ENCODE measurements around the gene LTBP3. TPM values are rescaled to one million over a fixed set of nuclear protein-coding genes. Genes with fewer than 3 reads are reported as not detected.
"Not testable (repeated sequence)": the region's sequence is repeated elsewhere in the genome, so short reads cannot be mapped to it uniquely, and the experiment has no call there.

Gene LTBP3
- total and polyA plus RNA-seq, 8 donors, result 44.7 to 151 (median 68.6) TPM

DNA sequence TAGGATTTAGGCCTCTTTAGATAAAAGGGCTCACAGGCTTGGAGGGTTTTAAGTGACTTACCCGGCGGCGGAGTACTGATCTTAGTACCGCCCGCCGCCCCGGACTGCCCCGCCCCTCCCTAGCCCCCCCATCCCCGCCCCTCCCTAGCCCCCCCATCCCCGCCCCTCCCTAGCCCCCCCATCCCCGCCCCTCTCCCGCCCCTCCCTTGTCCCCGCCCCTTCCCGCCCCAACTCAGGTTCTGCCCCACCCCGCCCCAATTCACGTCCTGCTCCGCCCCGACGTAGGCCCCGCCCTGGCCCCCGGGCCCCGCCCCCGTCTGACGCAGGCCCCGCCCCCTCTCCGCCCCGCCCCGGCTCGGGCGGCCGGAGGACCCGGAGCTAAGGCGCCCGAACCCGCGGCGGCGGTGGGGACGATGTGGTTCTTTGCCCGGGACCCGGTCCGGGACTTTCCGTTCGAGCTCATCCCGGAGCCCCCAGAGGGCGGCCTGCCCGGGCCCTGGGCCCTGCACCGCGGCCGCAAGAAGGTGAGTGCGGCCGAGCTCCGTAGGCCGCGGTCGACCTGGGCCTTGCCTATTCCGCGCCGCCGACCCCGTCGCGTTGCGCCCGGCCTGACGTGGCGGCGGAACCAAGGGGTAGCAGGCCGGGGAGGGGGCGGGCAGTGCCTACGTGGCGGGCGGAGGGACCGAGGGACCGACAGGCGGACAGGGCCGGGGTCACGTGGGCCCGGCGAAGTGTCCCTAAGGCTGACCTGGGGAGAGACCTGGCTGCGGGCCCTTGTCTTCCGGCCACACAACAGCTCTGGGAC, 33.2 kb downstream of the LTBP3 start, which contains the start of gene SCYL1:
TSS of gene SCYL1 (plus strand) at position 343 of the 805 bp plus-strand sequence. CDS start at position 414, 71 bp downstream.
- TF ChIP-seq, protein P1, sequence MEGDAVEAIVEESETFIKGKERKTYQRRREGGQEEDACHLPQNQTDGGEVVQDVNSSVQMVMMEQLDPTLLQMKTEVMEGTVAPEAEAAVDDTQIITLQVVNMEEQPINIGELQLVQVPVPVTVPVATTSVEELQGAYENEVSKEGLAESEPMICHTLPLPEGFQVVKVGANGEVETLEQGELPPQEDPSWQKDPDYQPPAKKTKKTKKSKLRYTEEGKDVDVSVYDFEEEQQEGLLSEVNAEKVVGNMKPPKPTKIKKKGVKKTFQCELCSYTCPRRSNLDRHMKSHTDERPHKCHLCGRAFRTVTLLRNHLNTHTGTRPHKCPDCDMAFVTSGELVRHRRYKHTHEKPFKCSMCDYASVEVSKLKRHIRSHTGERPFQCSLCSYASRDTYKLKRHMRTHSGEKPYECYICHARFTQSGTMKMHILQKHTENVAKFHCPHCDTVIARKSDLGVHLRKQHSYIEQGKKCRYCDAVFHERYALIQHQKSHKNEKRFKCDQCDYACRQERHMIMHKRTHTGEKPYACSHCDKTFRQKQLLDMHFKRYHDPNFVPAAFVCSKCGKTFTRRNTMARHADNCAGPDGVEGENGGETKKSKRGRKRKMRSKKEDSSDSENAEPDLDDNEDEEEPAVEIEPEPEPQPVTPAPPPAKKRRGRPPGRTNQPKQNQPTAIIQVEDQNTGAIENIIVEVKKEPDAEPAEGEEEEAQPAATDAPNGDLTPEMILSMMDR (IDR thresholded peaks at IDR 0.05), result no peak
- H3K9me3 ChIP-seq, result no peaks in the 10 kb centered on the region
- intact Hi-C loops (cut with DNase I), result no loop called here
- peak within 1 kb of the TSS; percentile 84 to 100 (median 100) for H3K4me3 ChIP-seq
- no peaks in the 10 kb centered on the region for H3K27me3 ChIP-seq
- 0 to 1% methylated on average over 44 to 75 of the region's 82 CpGs for WGBS, 2 donors
- FAIRE-seq, result no peak
- peak within 1 kb of the TSS; percentile 53 to 82 (median 60) for H3K27ac ChIP-seq
- peak; percentile 93 to 97 (median 96) for ATAC-seq
- H3K4me1 ChIP-seq, result peaks cover 0 to 11% (median 5%) of the 10 kb centered on the region in 3 donors
- H3K36me3 ChIP-seq, result no peaks in the 10 kb centered on the region
- DNase-seq, result peak; percentile 69 to 95 (median 86)

DNA sequence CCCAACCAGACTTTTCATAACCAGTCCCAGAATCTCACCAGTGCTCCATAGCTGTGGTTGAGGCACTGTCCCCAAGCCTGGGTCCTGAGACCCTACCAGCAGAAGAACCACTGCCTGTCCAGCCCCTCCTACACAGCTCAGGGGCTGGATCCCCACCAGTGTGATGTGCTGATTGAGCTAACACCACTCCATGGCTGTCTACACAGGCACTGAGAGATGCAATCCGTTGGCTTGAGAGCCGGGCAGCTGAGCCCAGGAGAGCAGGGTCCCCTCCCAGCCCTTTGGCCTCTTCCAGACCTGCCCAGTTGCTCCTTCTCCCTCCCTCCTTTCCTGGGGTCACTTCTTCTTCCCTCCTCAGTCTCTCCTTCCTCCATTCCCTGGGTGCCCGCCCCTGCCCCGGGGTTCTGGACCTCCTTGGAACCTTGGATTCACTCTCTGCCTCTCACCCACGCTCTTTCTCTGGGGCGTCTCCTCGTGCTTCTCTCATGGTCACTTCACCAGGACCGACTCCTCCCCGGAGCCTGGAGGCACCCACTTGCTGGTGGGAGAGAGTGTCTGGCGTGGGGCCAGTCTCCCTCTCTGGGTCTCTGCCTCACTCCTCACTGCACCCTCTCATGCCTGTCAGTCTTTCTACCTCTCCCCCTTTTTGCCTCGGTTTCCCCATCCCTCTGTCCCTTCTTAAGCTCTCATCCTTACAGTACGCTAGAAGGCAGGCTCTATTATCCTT, 34.0 kb downstream of the LTBP3 start:
- H3K4me1 ChIP-seq, result peaks cover 0 to 11% (median 5%) of the 10 kb centered on the region in 3 donors
- H3K27ac ChIP-seq, result no peak overlapping the region
- FAIRE-seq (no peak), ATAC-seq (peak; percentile 1 to 26 (median 9)), DNase-seq (peak in 5 of 6 donors; percentile 51 to 84 (median 71))
- H3K27me3 ChIP-seq, result no peaks in the 10 kb centered on the region
- 39 to 41% methylated on average over 12 of the region's 12 CpGs for WGBS, 2 donors
- H3K9me3 ChIP-seq, result no peaks in the 10 kb centered on the region
- no peaks in the 10 kb centered on the region for H3K36me3 ChIP-seq
- intact Hi-C loops (cut with DNase I), result no loop called here
- TF ChIP-seq, protein P1 (IDR thresholded peaks at IDR 0.05), result no peak
- no peak overlapping the region for H3K4me3 ChIP-seq

DNA sequence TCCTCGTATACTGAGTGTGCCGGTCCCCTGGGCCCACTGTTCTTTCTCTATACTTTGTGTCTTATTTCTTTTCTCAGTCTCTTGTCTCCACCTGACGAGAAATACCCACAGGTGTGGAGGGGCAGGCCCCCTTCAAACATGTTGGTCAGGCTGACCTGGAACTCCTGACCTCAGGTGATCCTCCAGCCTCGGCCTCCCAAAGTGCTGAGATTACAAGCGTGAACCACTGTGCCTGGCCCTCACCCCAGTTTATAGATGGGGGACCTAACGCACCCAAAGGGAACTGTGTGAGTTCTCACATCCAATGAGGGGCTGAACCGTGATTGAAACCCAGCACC, 34.6 kb downstream of the LTBP3 start:
- DNase-seq, result peak in 3 of 6 donors; percentile 23 to 42 (median 30)
- H3K4me3 ChIP-seq; intact Hi-C loops (cut with DNase I); FAIRE-seq; ATAC-seq; H3K27me3 ChIP-seq; H3K27ac ChIP-seq; H3K9me3 ChIP-seq; H3K36me3 ChIP-seq: not testable (repeated sequence)
- 90 to 96% methylated on average over 7 of the region's 7 CpGs for WGBS, 2 donors
- peaks cover 0 to 11% (median 5%) of the 10 kb centered on the region in 3 donors for H3K4me1 ChIP-seq

DNA sequence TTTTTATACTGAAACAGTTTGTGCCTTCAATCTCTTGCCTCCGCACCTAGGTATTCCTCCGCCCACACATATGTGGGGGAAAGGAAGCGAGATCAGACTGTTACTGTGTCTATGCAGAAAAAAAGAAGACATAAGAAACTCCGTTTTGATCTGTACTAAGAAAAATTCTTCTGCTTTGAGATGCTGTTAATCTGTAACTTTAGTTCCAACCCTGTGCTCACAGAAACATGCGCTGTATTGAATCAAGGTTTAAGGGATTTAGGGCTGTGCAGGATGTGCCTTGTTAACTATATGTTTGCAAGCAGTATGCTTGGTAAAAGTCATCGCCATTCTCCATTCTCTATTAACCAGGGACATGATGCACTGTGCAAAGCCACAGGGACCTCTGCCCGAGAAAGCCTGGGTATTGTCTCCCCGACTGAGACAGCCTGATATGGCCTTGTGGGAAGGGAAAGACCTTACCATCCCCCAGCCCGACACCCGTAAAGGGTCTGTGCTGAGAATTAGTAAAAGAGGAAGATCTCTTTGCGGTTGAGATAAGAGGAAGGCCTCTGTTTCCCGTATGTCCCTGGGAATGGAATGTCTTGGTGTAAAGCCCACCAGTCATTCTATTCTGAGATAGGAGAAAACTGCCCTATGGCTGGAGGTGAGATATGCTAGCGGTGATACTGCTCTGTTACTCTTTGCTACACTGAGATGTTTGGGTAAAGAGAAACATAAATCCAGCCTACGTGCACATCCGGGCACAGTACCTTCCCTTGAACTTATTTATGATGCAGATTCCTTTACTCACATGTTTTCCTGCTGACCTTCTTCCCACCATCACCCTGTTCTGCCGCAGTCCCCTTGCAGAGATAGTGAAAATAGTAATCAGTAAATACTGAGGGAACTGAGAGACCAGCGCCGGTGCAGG, 35.2 kb downstream of the LTBP3 start:
- H3K4me3 ChIP-seq; ATAC-seq; FAIRE-seq; intact Hi-C loops (cut with DNase I); H3K9me3 ChIP-seq; H3K36me3 ChIP-seq; H3K27ac ChIP-seq; H3K27me3 ChIP-seq: not testable (repeated sequence)
- WGBS, 2 donors, result 65 to 70% methylated on average over 18 of the region's 18 CpGs
- H3K4me1 ChIP-seq, result peaks cover 0 to 11% (median 5%) of the 10 kb centered on the region in 3 donors
- peak in 3 of 6 donors; percentile 15 to 31 (median 18) for DNase-seq

DNA sequence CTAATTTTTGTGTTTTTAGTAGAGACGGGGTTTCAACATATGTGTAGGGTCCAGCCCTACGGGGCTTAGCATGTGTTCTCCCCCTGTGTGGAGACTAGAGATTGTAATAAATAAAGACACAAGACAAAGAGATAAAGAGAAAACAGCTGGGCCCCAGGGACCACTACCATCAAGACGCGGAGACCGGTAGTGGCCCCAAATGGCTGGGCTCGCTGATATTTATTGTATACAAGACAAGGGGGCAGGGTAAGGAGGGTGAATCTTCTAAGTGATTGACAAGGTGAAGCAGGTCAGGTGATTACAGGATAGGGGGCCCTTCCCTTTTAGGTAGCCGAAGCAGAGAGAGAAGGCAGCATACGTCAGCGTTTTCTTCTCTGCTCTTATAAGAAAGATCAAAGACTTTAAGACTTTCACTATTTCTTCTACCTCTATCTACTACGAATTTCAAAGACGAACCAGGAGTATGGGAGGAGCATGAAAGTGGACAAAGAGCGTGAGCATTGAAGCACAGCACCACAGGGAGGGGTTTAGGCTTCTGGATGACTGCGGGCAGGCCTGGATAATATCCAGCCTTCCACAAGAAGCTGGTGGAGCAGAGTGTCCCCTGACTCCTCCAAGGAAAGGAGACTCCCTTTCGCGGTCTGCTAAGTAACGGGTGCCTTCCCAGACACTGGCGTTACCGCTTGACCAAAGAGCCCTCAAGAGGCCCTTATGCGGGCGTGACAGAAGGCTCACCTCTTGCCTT, 36.2 kb downstream of the LTBP3 start:
- 80 to 87% methylated on average over 20 of the region's 20 CpGs for WGBS, 2 donors
- H3K4me1 ChIP-seq, result peaks cover 0 to 11% (median 5%) of the 10 kb centered on the region in 3 donors
- ATAC-seq; H3K4me3 ChIP-seq; FAIRE-seq; H3K27me3 ChIP-seq; H3K9me3 ChIP-seq; H3K36me3 ChIP-seq; intact Hi-C loops (cut with DNase I); H3K27ac ChIP-seq: not testable (repeated sequence)
- DNase-seq, result peak in 3 of 6 donors; percentile 8 to 9 (median 9)

DNA sequence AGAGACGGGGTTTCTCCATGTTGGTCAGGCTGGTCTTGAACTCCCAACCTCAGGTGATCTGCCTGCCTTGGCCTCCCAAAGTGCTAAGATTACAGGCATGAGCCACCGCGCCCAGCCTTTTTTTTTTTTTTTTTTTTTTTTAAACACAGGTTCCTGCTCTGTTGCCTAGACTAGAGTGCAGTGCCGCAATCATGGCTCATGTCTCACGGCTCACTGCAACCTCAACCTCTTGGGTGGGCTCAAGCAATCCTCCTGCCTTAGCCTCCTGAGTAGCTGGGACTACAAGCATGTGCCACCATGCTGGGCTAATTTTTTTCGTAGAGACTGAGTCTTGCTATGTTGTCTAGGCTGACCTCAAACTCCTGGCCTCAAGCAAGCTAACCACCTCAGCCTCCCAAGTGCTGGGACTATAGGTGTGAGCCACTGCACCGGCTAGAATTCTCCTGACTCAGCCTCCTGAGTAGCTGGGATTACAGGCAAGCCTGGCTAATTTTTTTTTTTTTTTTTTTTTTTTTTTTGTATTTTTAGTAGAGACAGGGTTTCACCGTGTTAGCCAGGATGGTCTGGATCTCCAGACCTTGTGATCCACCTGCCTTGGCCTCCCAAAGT, 39.1 kb downstream of the LTBP3 start:
- not testable (repeated sequence) for H3K4me1 ChIP-seq, H3K27me3 ChIP-seq, H3K4me3 ChIP-seq, FAIRE-seq, H3K36me3 ChIP-seq, H3K27ac ChIP-seq, H3K9me3 ChIP-seq, ATAC-seq
- intact Hi-C loops (cut with DNase I), result loop anchor here in 2 of 3 donors (5.0 to 10.0 kb wide), 2 partner anchors 154 to 162 kb away; no protein-coding TSS in a partner anchor
- 93 to 96% methylated on average over 6 to 8 of the region's 8 CpGs for WGBS, 2 donors
- DNase-seq, result peak in 2 of 6 donors; percentile 9 to 19
